GM18907 (cell line): ENCODE results near the gene RELT.

ENCODE experiments used
- ATAC-seq: cut with Tn5 transposase; IDR thresholded peaks from one replicate; pipeline ENCODE4 v1.9.1; 2021; ENCODE audit warnings: mild to moderate bottlenecking, moderate library complexity; ENCODE audit not compliant: unreplicated experiment

Gene RELT

DNA sequence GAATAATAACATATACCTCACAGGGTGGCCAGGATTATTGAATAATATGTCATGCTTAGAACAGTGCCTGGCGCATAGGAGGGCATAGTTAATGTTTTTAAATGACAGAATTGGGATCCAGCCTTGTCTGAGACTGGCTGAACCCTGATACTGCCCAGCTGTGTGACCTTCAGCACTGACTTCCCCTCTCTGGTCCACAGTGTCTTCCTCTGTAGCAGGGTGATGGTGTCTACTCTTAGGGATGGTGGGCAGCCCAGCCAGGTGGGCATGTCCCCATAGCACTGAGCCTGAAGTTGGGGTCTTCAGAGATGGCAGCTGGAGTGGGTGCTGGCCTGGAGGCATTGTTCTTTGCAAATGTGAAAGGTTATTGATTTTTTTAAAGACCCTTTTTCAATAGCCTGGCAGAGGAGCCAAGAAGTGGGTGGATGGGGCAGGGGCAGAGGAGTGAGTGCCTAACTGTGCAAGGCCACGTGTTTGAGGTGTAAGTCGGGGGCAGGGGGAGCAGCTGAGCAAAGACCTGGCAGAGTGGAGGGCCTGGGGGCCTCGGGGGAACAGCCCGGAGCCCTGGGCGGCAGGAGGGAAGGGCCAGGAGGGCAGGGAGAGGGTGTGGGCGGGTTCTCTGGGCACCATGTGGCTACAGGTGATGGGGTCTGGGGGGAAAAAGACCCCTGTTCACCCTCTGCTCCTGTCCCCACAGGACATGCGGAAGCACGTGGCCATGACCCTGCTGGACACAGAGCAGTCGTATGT lies 29.8 kb upstream of the RELT start:
- ATAC-seq = no peak

DNA sequence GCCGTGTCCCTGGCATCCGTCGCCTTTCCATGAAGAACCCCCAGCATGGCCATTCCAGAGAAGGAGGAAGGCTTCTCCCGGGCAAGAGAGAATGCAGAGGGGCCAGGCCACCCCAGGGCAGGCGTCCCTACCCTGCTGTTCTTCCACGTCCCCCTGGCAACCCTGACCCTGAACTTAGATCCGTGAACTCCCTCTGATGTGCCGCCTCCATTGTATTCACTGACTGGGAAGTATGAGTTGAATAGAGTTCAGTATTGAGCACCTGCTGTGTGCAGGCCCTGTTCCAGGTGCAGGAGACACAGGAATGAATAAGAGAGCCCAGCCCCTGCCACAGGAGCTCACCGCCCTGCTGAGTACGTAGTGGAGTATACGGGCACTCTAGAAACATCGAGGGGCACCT lies 29.1 kb upstream of the RELT start:
- ATAC-seq = no peak

DNA sequence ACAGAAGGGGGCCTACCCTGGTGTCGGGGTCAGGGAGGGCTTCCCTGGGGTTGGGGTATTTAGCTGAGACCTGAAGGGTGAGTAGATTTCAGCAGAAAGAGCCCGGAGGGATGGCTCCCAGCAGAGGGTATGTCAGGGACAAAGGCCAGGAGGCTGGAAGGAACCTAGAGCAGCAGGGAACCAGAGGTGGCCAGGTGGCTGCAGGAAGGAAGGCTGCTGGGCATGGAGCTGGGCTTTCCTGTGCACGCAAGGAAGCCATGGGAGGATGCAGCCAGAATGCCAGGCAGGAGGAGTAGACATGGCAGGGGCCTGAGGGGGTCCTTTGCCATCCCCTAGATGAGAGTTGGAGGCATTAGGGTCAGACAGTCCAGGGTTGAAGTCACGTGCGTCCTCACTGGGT lies 27.4 kb upstream of the RELT start:
- no peak for ATAC-seq

DNA sequence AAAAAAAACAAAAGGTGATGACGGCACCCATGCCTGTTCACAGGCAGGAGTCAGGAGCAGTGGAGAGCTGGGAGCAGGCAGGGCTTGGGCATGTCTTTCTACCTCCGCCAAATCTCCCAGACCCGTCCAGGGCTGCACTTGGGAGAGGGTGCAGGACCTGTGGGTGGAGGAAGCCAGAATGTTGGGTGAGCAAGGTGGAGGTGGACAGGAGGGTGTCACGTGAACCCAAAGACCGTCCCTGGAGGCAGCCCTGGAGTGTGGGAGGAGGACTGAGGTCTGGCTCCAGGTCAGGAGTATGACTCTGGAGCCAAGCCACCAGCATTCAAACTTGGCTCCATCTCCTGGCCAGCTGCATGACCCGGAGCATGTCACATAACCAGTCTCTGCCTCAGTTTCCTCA lies 26.6 kb upstream of the RELT start:
- ATAC-seq = no peak

DNA sequence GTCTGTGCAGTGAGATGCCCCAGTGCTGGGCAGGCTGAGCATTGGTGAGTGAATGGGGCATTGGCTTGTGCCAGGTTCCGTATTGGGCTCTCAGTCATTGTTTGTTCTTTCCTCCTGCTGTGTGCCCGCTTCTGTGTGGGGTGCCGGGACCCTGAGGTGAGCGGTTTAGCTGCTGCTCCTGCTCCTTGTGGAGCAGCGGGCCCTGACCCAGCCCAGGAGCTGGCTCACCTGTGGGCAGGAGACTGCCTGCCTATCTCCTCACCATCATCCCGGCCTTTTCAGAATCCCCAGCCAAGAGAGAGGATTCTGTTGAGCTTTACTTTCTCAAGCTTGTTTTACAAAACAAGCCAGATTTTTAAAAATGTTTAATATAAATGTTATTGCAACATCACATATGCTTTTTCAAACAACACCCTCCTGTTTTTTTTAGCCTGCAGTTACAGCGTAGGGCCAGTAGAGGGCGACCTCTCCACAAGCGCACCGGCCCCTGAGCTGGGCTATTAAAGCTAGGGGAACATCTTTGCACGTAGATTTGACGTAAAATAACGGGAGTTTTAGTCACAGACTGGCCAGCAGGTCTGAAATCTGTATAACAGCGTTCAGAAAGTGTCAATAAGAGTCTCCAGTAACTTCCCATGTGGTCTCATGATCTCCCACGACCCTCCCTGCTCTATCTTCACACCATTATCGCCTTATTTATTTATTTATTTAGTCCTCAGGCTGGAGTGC lies 25.1 kb upstream of the RELT start:
- ATAC-seq = no peak

DNA sequence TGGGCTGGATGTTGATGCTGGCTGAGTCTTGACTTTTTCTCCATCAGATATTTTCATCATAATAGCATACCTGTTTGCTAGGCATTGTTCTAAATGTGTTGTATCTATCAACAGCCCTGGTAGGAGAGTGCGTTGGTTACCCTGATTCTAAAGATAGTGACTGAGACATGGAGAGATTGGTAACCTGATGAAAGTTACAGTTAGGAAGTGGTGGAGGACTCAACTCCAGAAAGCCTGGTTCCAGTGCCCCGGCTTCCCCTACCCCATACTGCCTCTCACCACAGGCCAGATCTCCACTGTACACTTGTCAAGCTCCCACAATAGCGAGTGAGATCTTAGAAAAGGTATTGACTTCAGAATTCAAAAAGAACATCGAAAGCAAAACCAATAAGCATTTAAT lies 22.8 kb upstream of the RELT start:
- no peak for ATAC-seq

DNA sequence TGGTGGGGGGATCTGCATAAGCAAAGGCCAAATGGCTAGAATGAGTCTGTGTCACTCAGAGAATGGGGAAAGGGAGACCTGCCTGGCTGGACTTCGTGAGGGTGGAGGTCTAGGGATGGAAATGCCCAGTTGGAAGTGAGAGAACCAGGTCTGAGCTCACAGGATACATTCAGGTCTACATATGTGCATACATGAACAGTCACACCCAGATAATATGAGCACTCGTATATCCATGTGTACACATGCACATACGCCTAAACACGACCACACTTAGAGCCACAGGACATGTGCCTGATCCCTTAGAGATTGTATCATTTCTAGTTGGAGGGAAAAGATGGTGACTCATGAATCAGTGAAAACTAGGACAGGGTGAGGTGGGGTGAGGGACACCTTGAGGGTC lies 21.1 kb upstream of the RELT start:
- no peak for ATAC-seq

DNA sequence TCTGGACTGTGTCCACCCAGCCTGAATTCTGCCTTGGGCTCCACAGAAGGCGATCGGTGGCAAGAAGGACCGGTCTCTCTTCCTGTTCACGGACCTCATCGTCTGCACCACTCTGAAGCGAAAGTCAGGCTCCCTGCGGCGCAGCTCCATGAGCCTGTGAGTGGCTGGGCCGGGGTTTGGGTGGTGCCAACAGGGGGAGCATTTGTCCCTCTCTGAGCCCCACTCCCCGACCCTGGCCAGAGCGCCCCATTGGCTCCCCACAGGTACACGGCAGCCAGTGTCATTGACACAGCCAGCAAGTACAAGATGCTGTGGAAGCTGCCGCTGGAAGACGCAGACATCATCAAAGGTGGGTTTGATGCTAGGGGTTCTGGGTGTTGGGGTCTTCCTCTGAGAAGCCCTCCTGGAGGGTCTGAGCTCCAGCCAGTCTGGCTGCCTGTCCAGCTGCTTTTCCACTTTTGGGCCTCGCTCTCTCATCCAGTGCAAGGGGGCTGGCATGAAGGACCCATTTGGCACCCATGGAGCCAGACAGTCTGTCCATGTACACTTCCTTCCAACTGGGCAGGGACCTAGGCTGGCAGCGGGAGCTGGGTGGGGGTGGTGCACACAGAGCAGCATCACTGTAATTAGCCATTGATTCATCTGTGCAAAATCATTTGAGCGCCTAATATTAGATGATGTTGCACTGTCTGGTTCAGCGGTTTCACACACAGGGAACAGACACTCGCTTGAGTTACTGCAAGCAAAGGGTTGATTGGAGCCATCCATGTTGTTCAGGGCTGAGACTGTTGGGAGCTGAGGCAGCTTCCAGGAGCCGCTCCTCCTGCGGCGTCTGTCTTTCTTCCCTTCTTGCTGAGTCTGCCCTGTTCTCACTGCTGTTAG lies 19.0 kb upstream of the RELT start:
- ATAC-seq = no peak

DNA sequence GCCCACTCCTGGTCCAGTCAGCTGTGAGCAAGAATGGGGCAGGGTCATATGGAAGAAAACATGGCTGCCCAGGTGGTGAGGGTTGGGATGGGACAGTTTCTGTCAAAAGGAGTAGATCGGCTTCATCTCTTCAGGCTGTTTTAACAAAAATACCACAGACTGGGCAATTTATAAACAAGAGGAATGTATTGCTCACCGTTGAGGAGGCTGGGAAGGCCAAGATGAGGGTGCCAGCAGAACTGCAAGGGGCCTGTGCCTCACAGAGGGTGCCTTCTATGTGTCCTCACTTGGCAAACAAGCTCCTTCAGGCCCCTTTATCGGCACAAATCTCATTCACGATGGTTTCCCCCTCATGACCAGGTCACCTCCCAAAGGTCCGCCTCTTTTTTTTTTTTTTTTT lies 18.1 kb upstream of the RELT start:
- no peak for ATAC-seq

DNA sequence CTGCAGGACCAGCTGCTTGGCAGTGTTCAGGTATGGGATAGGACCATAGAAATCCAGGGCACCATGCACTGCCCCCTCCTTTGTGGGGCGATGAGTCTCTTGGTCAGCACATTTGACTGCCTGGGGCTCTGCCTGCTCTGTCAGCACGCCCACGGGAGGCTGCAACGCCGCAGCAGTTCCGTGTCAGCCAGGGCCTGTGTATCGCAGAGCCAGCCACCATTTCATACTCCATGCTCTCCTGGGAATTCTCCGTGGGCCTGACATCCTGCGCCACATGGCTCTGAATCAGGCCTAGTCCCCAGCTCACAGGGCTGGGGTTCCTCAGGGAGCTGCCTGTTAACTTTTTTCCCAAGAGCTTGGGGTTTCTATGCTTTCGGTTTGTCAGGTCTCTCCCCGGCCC lies 16.9 kb upstream of the RELT start:
- ATAC-seq = no peak

DNA sequence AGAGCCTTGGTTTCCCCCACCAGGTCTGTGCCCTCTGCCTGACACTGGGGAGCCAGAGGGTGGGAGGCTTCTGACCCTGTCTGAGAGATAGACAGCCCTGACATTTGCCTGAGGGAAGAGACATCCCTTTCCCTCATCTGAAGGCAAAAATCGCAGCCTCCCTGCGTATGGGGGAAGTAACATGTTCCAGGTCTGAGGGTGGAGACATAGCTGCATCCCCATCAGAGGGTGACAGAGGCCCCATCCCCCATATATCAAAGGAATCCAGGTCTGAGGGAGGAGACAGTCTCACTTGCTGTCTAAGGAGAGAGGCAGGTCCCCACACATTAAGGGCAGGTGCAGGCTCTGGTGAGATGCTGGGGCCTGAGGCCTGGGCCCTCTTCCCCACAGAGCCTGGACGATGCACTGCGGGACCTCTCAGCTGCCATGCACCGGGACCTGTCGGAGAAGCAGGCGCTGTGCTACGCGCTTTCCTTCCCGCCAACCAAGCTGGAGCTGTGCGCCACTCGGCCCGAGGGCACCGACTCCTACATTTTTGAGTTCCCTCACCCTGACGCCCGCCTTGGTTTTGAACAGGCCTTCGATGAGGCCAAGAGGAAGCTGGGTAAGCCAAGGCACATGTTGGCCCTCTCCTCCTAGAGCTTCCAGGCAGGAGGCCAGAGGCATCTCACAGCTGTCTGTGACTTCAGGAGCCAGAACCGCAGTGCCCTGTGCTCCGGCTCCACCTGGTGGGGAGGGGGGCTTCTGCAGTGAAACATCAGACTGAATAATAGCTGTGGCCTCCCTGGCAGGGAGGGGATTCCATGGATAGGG lies 16.1 kb upstream of the RELT start:
- ATAC-seq = no peak

DNA sequence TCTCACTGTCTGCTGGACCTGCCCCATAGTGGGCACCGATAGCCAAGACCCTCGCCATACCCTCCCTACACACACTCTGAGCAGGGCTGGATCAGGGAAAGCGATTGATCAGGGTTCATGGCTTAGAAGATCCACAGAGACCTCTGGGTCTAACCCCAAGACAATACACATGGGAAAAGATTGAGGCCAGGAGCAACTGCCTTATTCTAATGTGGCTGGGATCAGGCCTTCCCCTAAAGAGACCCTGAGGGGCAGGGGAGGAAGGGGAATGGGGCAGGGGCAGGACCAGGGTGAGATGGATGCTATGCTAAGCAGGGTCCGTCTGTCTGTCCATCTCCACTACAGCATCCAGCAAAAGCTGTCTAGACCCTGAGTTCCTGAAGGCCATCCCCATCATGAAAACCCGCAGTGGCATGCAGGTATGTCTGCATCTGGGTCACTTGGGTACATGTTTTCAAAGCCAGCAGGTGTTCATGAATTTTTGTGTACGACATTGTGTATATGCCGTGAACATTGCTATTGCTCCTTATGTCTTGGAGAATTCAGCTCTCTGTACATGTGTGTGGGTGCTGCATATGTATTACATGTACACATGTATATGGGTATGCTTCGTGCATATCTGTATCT lies 15.3 kb upstream of the RELT start:
- ATAC-seq = no peak

DNA sequence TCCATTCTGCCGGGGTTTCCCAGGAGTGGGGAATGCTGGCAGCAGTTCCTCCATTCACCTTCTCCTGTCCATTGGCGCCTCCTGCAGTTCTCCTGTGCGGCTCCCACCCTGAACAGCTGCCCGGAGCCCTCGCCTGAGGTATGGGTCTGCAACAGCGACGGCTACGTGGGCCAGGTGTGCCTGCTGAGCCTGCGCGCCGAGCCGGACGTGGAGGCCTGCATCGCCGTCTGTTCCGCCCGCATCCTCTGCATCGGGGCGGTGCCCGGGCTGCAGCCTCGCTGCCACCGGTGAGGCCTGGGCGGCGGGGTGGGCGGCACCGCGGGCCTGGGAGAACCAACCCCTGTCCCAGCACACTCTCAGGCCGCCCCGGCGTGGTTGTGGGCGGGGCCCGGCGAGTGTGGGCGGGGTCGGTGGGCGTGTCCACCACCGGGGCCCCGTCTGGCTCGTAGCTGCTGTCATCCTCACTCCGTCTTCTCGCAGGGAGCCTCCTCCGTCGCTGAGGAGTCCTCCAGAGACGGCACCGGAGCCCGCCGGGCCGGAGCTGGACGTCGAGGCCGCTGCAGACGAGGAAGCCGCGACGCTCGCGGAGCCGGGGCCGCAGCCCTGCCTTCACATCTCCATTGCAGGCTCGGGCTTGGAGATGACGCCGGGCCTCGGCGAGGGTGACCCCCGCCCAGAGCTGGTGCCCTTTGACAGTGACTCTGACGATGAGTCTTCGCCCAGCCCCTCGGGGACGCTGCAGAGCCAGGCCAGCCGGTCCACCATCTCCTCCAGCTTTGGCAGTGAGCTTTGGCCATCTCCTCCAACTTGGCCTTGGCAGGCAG lies 14.0 kb upstream of the RELT start:
- ATAC-seq = no peak

DNA sequence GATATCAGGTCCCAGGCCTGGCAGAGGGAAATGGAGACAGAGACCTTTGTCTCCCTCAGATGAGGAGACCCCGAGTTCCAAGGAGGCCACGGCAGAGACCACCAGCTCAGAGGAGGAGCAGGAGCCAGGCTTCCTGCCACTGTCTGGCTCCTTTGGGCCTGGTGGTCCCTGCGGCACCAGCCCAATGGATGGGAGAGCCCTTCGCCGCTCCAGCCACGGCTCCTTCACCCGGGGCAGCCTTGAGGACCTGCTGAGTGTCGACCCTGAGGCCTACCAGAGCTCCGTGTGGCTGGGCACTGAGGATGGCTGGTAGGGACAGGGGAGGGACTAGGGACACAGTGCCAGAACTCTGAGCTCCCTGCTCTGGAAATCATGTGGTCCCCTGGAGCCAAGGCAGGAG lies 13.1 kb upstream of the RELT start:
- no peak for ATAC-seq

DNA sequence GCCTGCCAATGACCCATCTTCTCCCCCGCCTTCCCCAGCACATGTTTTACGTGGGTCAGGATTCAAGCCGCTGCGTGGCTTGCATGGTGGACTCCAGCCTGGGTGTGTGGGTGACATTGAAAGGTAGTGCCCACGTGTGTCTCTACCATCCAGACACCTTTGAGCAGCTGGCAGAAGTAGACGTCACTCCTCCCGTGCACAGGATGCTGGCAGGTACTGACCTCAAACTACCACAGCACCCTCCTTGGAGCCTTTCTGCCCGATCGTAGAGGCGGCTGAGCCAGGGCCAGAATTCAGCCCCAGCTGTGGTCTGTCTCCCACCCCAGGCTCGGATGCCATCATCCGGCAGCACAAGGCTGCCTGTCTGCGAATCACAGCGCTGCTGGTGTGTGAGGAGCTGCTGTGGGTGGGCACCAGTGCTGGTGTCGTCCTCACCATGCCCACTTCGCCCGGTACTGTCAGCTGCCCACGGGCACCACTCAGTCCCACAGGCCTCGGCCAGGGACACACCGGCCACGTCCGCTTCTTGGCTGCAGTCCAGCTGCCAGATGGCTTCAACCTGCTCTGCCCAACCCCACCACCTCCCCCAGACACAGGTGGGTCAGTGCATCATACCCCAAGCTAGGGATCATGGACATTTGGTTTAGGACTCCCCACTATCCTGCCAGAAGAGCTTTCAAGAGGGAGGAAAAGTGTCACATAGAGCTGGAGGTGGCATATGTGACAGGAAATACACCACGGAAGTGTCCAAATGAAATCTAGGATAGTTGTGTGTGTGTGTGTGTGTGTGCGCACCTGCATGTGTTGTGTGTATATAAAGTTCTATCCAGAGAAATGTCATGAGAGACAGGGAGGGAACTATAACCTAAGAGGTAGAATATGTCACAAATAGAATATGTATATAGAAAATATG lies 10.6 kb upstream of the RELT start:
- ATAC-seq = no peak

DNA sequence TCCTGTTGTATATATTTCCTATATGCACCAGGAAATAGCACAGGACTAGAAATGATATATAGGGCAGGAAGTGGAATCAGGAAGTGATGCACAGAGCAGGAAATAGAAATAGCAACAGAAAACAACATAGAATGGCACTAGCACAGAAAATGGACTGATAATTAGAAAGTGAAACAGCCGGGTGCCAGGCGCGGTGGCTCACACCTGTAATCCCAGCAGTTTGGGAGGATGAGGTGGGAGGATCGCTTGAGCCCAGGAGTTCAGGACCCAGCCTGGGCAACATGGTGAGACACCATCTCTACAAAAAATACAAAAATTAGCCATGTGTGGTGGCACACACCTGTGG lies 10.0 kb upstream of the RELT start:
- no peak for ATAC-seq

DNA sequence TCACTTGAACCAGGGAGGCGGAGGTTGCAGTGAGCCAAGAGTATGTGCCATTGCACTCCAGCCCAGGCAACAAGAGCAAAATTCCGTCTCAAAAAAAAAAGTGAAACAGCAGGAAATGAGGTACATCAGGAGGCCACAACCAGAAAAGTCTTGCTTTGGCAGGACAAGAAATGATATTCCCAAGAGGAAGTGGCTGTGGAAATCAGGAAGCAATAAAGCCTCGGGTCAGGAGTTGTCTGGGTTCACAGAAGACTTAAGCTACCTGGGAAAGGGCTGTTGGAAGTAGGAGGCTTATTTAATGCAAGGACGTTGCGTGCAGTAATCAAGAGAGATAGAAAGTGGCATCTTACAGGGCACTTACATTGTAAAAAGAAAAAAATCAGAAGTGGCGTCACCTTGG lies 9.2 kb upstream of the RELT start:
- ATAC-seq = no peak

DNA sequence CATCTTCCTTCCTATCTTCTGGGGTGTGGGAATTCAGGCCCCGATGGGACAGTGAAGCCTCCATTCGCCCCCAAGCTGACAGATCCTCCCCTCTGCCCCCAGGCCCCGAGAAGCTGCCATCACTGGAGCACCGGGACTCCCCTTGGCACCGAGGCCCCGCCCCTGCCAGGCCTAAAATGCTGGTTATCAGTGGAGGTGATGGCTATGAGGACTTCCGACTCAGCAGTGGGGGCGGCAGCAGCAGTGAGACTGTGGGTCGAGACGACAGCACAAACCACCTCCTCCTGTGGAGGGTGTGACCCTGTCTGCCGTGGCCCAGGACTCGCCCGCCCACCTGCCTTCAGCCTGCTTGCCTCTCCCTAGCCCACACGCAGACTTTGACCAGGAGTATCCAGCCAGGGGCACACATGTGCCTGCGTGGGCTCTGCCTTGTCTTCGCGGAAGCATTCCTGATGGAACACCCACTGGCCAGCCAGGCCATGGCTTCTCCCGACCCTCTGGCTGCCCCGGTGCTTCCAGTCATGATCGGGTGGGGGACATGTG lies 8.6 kb upstream of the RELT start:
- ATAC-seq = no peak
